Adrenal gland (tissue), 12 donors: ENCODE measurements around the gene RFFL. TPM values are rescaled to one million over a fixed set of nuclear protein-coding genes. Genes with fewer than 3 reads are reported as not detected.

Experiments
- DNase-seq, 7 donors: peaks; one replicate each; pipeline ENCODE4 v3.0.0-alpha.2; 2019 to 2020
- H3K27ac ChIP-seq, 5 donors: fragments of 200-600 bp; sonication (generic) in 4 of 5; 1 replicate in 3 of 5; 2 replicates in 2 of 5; pipeline versions ENCODE4 v1.5.1 to v1.8.0; 2016 to 2020; ENCODE audit warnings: mild to moderate bottlenecking in 1 of 5
- H3K27me3 ChIP-seq: fragments of 200-600 bp; 2 replicates; pipeline ENCODE4 v1.8.0; 2021
- H3K36me3 ChIP-seq, 2 donors: fragments of 200-600 bp; replicated peaks in 1 of 2; 1 replicate in 1 of 2; 2 replicates in 1 of 2; pipeline versions ENCODE4 v1.5.1 to v1.8.0; 2018 to 2022
- H3K4me1 ChIP-seq, 2 donors: fragments of 200-600 bp; replicated peaks in 1 of 2; 1 replicate in 1 of 2; 2 replicates in 1 of 2; pipeline versions ENCODE4 v1.5.1 to v1.8.0; 2018 to 2021
- H3K4me3 ChIP-seq, 4 donors: fragments of 200-600 bp; sonication (generic) in 3 of 4; one replicate each; pipeline ENCODE4 v1.5.1; 2016 to 2018
- H3K9me3 ChIP-seq, 3 donors: fragments of 200-600 bp; sonication (generic) in 1 of 3; replicated peaks in 1 of 3; 1 replicate in 2 of 3; 2 replicates in 1 of 3; pipeline versions ENCODE4 v1.5.1 to v1.8.0; 2016 to 2021
- POLR2A ChIP-seq, 2 donors: fragments of 450-650 bp; IDR thresholded peaks; one replicate each; pipeline ENCODE4 v1.6.1; 2017; ENCODE audit warnings: antibody characterized with exemption in 2 of 2, mild to moderate bottlenecking in 2 of 2, moderate library complexity in 1 of 2
- WGBS, 4 donors: extraction: QIAGEN DNeasy Blood & Tissue Kit in 2 of 4; methylation state at CpG; one replicate each; pipeline versions ENCODE4 v1.1.5 to v1.1.7; 2013 to 2017; 5-methylcytosine and 5-hydroxymethylcytosine counted together
- intact Hi-C, 2 donors: fragments of 100-400 bp; cut with DNase I; formaldehyde crosslinking; loops; one replicate each; pipeline versions ENCODE4 v1.14.1 to v1.15.0; 2022 to 2023
- polyA plus RNA-seq, 3 donors: library from polyadenylated mRNA; stranded (reverse); fragments of 200-250 nt in 2 of 3; fragments of 350-450 nt in 1 of 3; fragmentation: Illumina TruSeq in 1 of 3; extraction: RNeasy Lipid Tissue Mini Kit (QIAGEN cat#74804) in 1 of 3; gene quantifications; one replicate each; pipeline ENCODE4 v1.2.3, GENCODE V29; 2013 to 2014
- total RNA-seq, 9 donors: library from RNA; depleted of rRNA in 4 of 9; stranded (reverse); fragments of >200 nt in 4 of 9; fragments of 120-200 nt in 1 of 9; fragmentation: NEBNext Ultra II Directional in 1 of 9; extraction: Animal tissue kit (Norgen Biotek cat#: 25700) in 1 of 9; gene quantifications; one replicate each; pipeline versions ENCODE4 v1.1.0 to v1.2.4, GENCODE V29; 2013 to 2023
- TF ChIP-seq, protein P1 (sequence below), 6 experiments: fragments of 450-650 bp in 4 of 6; fragments of 200-600 bp in 2 of 6; sonication (generic) in 1 of 6; IDR thresholded peaks; 1 replicate in 5 of 6; 2 replicates in 1 of 6; pipeline versions ENCODE4 v1.5.1 to v1.8.0; 2016 to 2021; ENCODE audit warnings: antibody characterized with exemption in 6 of 6, mild to moderate bottlenecking in 2 of 6, moderate library complexity in 1 of 6
- donor health status: healthy with polysubstance abuse.
- donor health status: Bipolar disorder and iron deficiency.
- donor health status: DM: yes; HTN: yes; CAD: no.
- donor health status: DM: no; HTN: no; CAD: no.
- donor health status: DM: no; HTN: no; CAD: no.
- donor health status: DM: yes; HTN: yes; CAD: no.

RFFL gene
- total and polyA plus RNA-seq, 12 donors: 2.5 to 24.4 (median 16.3) TPM

DNA sequence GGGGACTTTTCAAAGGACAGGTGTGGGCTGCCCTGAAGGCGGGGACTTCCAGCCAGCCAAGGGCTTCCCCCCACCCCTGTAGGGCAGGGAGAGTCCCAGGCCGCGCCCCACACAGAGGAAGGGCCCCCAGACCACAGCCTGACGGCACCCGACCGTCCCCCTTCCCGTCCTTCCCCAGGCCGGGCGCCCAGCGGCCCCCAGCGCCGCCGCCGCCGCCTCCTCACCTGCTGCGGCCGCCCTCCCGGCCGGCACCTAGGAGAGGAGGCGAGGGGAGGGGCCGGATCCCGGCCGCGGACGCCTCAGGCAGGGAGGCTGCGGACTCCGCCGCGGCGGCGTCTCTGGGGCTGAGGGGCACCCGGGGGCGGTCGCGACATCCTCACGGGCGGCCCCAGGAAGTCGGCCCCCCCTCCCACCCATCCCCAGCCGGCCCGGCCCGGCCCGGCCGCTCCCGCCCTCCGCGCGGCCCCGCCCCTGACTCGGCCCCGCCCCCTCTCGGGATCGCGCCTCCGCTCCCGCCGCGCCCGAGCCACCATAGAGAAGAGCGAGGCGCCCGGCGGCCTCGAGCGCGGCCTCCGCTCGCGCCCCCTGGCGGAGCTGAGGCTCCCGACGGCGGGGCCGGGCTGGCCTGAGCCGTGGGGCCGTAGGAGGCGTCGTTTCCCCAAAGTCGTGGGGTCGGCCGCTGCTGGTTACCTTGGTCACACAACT is 25.5 kb upstream of the RFFL start:
- Histone ChIP-seq H3K4me3 (peak overlapping the region; percentile 1 to 98 (median 72)), H3K4me1 (peaks cover 8 to 15% of the 10 kb centered on the region in 2 donors), H3K9me3 (no peaks in the 10 kb centered on the region), H3K27ac (peak overlapping the region in 4 of 5 donors; percentile 55 to 87 (median 74)), H3K27me3 (no peaks in the 10 kb centered on the region), H3K36me3 (no peaks in the 10 kb centered on the region)
- WGBS, 4 donors: 0% methylated on average over 1 to 78 of the region's 80 CpGs; no CpG with 5 or more reads in 1 of the 4 donors
- TF ChIP-seq, protein P1, sequence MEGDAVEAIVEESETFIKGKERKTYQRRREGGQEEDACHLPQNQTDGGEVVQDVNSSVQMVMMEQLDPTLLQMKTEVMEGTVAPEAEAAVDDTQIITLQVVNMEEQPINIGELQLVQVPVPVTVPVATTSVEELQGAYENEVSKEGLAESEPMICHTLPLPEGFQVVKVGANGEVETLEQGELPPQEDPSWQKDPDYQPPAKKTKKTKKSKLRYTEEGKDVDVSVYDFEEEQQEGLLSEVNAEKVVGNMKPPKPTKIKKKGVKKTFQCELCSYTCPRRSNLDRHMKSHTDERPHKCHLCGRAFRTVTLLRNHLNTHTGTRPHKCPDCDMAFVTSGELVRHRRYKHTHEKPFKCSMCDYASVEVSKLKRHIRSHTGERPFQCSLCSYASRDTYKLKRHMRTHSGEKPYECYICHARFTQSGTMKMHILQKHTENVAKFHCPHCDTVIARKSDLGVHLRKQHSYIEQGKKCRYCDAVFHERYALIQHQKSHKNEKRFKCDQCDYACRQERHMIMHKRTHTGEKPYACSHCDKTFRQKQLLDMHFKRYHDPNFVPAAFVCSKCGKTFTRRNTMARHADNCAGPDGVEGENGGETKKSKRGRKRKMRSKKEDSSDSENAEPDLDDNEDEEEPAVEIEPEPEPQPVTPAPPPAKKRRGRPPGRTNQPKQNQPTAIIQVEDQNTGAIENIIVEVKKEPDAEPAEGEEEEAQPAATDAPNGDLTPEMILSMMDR (IDR thresholded peaks at IDR 0.05): peak in 4 of 6 experiments; percentile 33 to 92 (median 86)
- TF ChIP-seq POLR2A (IDR thresholded peaks at IDR 0.05): peak; percentile 27 to 29
- intact Hi-C loops: no loop called here
- DNase-seq: peak; percentile 79 to 91 (median 86)

GRCh38 chr17:35088356-35088880 is 24.9 kb upstream of the RFFL start:
- intact Hi-C loops: no loop called here
- Histone ChIP-seq H3K4me1 (peaks cover 8 to 15% of the 10 kb centered on the region in 2 donors), H3K4me3 (peak overlapping the region; percentile 1 to 98 (median 72)), H3K36me3 (no peaks in the 10 kb centered on the region), H3K27me3 (no peaks in the 10 kb centered on the region), H3K9me3 (no peaks in the 10 kb centered on the region), H3K27ac (peak overlapping the region in 4 of 5 donors; percentile 55 to 87 (median 74))
- peak; percentile 51 to 81 (median 60) for DNase-seq
- WGBS, 4 donors: 0 to 2% (median 1%) methylated on average over 23 to 26 of the region's 26 CpGs
- TF ChIP-seq POLR2A (IDR thresholded peaks at IDR 0.05): peak in 1 of 2 donors; percentile 26
- TF ChIP-seq, protein P1 (IDR thresholded peaks at IDR 0.05): peak in 1 of 6 experiments; percentile 1

- Histone ChIP-seq H3K4me1 (peaks cover 8 to 16% of the 10 kb centered on the region in 2 donors), H3K27me3 (no peaks in the 10 kb centered on the region), H3K36me3 (no peaks in the 10 kb centered on the region), H3K27ac (peak overlapping the region in 4 of 5 donors; percentile 55 to 87 (median 74)), H3K9me3 (no peaks in the 10 kb centered on the region), H3K4me3 (peak overlapping the region in 3 of 4 donors; percentile 12 to 98 (median 94))
- intact Hi-C loops: no loop called here
- TF ChIP-seq, protein P1 (IDR thresholded peaks at IDR 0.05): no peak
- TF ChIP-seq POLR2A (IDR thresholded peaks at IDR 0.05): no peak
- WGBS, 4 donors: 35 to 44% (median 38%) methylated on average over 9 of the region's 9 CpGs
- peak in 2 of 7 donors; percentile 16 to 18 for DNase-seq
Measured at GRCh38 chr17:35087731-35088355, 24.3 kb upstream of the RFFL start.

GRCh38 chr17:35086931-35087573 is 23.5 kb upstream of the RFFL start:
- intact Hi-C loops: no loop called here
- Histone ChIP-seq H3K4me3 (no peak overlapping the region), H3K27ac (no peak overlapping the region), H3K36me3 (no peaks in the 10 kb centered on the region), H3K9me3 (no peaks in the 10 kb centered on the region), H3K27me3 (no peaks in the 10 kb centered on the region), H3K4me1 (peaks cover 8 to 23% of the 10 kb centered on the region in 2 donors)
- 78 to 82% (median 81%) methylated on average over 8 of the region's 8 CpGs for WGBS, 4 donors
- DNase-seq: peak in 2 of 7 donors; percentile 20 to 48
- no peak for TF ChIP-seq POLR2A (IDR thresholded peaks at IDR 0.05)
- TF ChIP-seq, protein P1 (IDR thresholded peaks at IDR 0.05): no peak
